ENCODE data around the gene COL26A1.

Gene COL26A1

GRCh38 chr7:101368422-101369165 is 5.9 kb downstream of the COL26A1 start:
- H3K4me3 ChIP-seq (ENCODE audit: low read length): no peak overlapping the region
- no peak for DNase-seq (ENCODE audit: low read depth, low spot score)

- no peak overlapping the region for H3K4me3 ChIP-seq (ENCODE audit: low read length)
- peak; percentile 43 for DNase-seq (ENCODE audit: low read depth, low spot score)
These were observed 8.2 kb downstream of the COL26A1 start for GRCh38 chr7:101370836-101371235.

DNA sequence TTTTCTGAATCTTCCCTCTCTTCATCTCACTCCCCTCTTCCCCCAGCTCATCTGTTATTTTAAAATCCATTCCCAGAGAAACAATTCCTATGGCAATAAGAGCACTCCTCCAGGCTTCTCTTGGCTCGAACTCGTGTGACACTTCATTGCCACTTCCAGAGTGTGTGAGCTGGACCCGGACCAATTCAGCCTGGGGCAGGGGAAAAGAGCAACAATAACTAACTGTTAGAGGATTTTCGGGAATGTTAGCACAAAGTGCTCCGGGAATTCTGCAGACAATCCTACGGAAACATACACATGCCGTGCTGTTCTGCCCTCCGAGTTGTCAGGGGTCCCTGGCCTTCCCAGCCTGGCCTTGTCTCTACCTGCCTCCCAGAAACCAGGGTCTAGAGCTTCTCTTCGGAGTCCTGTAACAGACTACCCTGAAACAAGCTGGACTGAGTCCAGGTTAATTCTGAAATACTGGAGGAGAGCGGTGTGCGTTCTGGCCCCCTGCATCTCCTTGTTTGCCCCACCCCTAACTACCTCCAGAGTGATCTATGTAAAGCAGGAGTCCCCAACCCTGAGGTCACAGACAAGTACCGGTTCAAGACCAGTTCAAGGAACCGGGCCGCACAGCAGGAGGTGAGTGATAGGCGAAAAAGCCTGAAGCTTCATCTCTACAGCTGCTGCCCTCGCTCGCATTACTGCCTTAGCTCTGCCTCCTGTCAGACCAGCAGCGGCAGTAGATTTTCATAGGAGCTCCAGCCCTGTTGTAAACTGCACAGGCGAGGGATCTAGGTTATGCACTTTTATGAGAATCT is 11.3 kb downstream of the COL26A1 start:
- DNase-seq (ENCODE audit: low read depth, low spot score): no peak
- no peak overlapping the region for H3K4me3 ChIP-seq (ENCODE audit: low read length)

DNA sequence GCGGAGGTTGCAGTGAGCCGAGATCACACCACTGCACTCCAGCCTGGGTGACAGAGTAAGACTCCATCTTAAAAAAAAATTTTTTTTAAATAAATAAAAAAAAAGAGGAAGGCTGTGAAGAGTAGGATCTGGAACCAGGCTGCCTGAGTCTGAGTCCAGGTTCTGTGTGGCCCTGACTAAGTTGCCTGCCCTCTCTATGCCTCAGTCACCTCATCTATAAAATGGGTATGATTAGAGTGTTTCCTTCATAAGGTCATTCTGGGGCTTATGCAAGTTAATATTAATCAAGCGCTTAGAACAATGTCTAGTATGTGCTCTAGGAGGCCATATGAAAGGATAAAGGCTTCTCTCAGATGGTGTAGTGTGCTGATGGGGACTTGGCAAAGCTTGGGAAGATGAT is 12.3 kb downstream of the COL26A1 start:
- H3K4me3 ChIP-seq (ENCODE audit: low read length): no peak overlapping the region
- DNase-seq (ENCODE audit: low read depth, low spot score): no peak

GRCh38 chr7:101376601-101377000 is 13.9 kb downstream of the COL26A1 start:
- no peak for DNase-seq (ENCODE audit: low read depth, low spot score)

DNA sequence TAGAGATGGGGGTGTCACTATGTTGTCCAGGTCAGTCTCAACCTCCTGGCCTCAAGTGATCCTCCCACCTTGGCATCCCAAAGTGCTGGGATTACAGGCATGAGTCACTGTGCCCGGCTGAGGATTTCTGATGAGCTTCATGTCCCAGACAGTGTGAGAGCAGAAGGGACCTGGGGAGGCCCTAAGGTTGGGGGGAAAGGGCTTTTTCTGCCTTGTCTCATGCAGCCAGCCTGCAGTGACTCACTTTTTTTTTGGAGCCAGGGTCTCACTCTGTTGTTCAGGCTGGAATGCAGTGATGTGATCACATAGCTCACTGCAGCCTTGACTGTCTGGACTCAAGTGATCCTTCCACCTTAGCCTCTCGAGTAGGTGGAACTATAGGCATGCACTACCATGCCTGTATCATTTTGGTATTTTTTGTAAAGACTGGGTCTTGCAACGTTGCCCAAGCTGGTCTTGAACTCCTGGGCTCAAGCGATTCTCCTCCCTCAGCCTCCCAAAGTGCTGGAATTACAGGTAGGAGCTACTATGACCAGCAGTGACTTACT is 14.6 kb downstream of the COL26A1 start:
- no peak overlapping the region for H3K4me3 ChIP-seq (ENCODE audit: low read length)
- DNase-seq (ENCODE audit: low read depth, low spot score): no peak

More at GRCh38 chr7:101376601-101377000, 13.9 kb downstream of the COL26A1 start:
- H3K4me3 ChIP-seq (ENCODE audit: low read length): no peak overlapping the region

- no peak overlapping the region for H3K4me3 ChIP-seq (ENCODE audit: low read length)
- no peak for DNase-seq (ENCODE audit: low read depth, low spot score)
These were observed 16.1 kb downstream of the COL26A1 start for GRCh38 chr7:101378751-101379174.

DNA sequence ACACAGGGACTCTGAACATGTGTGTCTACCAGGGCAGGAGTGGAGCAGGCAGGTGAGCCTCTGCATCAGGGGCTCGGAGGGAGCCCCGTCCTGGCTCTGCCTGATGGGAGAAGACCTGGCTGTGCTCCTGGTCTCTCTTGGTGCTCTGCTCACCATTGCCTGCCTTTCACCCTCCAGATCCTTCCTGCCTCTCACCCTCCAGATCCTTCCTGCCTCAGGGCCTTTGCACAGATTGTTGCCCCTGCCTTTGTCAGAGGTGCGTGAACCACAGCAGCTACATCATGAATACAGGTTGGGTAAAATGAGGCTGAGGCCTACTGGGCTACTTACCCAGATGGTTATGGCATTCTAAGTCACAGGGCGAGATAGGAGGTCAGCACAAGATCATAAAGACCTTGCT is 16.6 kb downstream of the COL26A1 start:
- no peak for DNase-seq (ENCODE audit: low read depth, low spot score)
- no peak overlapping the region for H3K4me3 ChIP-seq (ENCODE audit: low read length)

DNA sequence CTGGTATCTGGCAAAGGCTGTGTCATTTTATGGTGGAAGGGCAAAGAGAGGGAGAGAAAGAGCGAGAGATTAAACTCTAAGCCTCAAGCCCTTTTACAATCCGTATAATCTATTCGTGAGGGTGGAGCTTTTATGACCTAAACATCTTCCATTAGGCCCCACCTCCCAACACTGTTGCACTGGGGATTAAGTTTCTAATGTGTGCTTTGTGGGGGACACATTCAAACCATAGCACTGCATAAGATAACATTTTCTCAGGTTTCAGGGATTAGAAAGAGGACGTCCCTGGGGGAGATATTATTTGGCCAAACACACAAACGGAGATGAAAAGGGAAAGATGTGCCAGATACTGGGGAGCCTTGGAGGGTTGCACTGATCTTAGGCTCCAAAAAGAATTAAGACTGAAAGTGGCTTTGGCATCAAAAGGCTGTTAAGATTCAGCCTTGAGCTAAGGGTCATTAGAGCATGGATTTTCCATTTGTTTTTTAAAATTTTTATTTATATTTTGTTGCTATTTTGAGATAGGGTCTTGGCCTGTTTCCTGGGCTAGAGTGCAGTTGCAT is 19.0 kb downstream of the COL26A1 start:
- DNase-seq (ENCODE audit: low read depth, low spot score): no peak
- no peak overlapping the region for H3K4me3 ChIP-seq (ENCODE audit: low read length)

- H3K4me3 ChIP-seq (ENCODE audit: low read length): no peak overlapping the region
- DNase-seq (ENCODE audit: low read depth, low spot score): no peak
These were observed 20.3 kb downstream of the COL26A1 start for GRCh38 chr7:101382937-101383336.

DNA sequence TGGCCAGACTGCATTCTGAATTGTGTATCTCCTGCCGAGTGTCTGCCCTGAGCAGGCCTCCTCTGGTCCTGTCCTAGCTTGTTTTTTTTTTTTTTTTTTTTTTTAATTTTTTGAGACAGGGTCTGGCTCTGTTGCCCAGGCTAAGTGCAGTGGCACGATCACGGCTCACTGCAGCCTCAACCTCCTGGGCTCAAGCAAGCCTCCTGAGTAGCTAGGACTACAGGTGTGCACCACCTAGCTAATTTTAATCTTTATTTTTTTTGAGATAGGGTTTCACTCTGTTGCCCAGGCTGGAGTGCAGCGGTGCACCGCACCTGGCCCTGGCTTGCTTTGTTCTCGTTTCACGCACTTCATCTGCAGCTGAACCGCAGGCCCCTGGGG is 23.5 kb downstream of the COL26A1 start:
- H3K4me3 ChIP-seq (ENCODE audit: low read length): no peak overlapping the region

DNA sequence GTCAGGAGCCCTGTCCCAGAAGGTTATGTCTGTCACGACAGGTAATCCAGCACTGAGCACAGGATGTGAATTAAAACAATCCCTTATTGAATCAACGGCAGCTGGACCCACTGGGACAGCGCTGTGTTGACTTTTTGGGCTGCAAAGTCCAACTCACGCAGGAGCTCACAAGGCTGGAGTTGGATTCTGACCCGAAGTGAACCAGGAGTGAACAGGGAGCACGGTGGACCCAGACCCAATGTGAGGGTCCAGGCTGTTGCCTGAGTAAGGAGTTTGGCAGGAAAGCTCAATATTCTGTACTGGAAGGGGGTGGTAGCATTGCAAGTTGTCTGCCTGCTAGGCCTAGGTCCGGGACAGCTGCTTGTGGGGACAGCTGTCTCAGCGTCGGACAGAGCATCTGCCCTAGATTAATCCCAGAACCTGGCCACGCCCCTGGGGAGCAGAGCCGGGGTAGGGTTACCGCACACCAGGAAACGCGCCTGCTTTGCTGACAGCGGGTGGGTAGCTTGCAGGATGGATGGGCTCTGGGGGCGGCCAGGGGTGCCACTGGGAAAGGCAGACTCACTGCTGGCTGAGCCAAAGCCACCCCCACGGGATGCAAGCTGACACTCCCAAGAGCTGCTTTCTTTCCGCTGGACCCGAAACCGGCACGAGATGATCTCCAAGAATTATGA is 24.0 kb downstream of the COL26A1 start:
- no peak overlapping the region for H3K4me3 ChIP-seq (ENCODE audit: low read length)

More for the DNA sequence above, 23.5 kb downstream of the COL26A1 start:
- no peak for DNase-seq (ENCODE audit: low read depth, low spot score)

DNA sequence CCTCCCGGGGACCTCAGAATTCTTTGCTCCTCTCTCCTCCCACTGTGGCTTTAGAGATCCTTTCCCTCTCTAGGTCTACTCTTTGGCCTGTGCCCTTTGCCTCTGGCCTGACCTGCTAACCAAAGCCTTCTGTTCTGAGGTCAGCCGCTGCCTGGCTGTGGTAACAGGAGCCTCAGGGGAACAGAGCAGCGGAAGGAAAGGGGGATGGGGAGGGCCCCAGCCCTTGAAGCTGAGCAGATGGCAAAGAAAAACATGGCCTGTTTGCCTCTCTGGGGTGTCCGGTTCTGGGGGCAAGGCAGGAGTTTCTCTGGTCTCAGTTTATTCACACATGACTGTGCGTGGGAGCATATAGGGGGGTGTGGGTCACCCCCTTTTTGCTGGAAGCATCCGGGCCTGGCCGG is 28.2 kb downstream of the COL26A1 start:
- no peak overlapping the region for H3K4me3 ChIP-seq (ENCODE audit: low read length)
- DNase-seq (ENCODE audit: low read depth, low spot score): peak; percentile 67

More for the DNA sequence above, 24.0 kb downstream of the COL26A1 start:
- DNase-seq (ENCODE audit: low read depth, low spot score): no peak

GRCh38 chr7:101391991-101392390 is 29.3 kb downstream of the COL26A1 start:
- no peak overlapping the region for H3K4me3 ChIP-seq (ENCODE audit: low read length)
- no peak for DNase-seq (ENCODE audit: low read depth, low spot score)

- DNase-seq (ENCODE audit: low read depth, low spot score): no peak
- H3K4me3 ChIP-seq (ENCODE audit: low read length): no peak overlapping the region
These were observed 31.2 kb downstream of the COL26A1 start for GRCh38 chr7:101393865-101394264.

DNA sequence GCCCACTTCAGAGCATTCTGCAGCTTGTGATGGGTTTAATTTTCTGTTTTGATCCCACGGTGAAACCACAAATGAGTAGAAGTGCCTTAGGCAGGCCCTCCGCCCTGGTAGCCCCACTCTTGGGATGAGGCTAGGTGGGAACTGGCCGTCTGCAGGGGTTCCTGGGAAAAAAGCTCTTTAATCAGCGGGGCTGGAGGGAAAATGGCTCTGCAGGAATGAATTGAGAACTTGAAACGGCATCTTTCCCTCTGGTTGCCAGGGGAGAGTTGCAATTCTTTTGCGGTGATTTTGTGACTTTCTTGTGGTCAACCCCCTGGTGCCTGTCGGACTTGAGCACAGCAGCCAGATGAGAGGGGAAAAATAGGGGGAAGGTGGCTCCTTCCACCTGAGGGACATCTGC is 32.7 kb downstream of the COL26A1 start:
- no peak overlapping the region for H3K4me3 ChIP-seq (ENCODE audit: low read length)
- DNase-seq (ENCODE audit: low read depth, low spot score): no peak

GRCh38 chr7:101397243-101397642 is 34.6 kb downstream of the COL26A1 start:
- no peak for DNase-seq (ENCODE audit: low read depth, low spot score)
- no peak overlapping the region for H3K4me3 ChIP-seq (ENCODE audit: low read length)

DNA sequence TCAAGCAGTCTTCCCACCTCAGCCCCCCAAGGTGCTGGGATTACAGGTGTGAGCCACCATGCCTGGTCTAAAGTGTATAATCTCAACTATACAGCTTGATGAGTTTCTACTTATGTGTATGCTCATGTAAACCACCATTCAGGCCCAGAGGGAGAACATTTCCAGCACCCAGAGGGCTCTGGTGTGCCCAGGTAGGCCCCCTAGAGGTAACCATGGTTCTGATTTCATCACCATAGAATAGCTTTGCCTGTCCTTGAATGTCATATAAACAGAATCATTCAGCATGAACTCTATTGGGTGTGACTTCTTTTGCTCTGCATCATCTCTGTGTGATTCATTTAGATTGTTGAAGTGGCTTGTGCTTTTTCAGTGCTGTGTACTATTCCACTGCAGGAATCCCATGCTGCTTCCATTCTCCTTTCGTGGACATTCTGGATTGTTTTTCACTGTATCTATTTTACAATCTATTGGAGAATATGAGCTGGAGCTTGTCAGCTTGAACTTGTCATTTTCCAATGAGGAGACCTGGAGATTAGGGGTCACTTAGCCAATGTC is 35.2 kb downstream of the COL26A1 start:
- no peak for DNase-seq (ENCODE audit: low read depth, low spot score)

More for the DNA sequence above, 35.2 kb downstream of the COL26A1 start:
- H3K4me3 ChIP-seq (ENCODE audit: low read length): no peak overlapping the region

Measured in Jurkat, Clone E6-1 (cell line).